Spleen (tissue), 7 donors: ENCODE data around the gene UBE2I.

ENCODE experiments used
- POLR2A ChIP-seq, 3 donors: fragments of 450-650 bp; IDR thresholded peaks; one replicate each; pipeline ENCODE4 v1.5.1; 2017; ENCODE audit warnings: antibody characterized with exemption in 3 of 3, mild to moderate bottlenecking in 1 of 3
- POLR2AphosphoS5 ChIP-seq, 3 donors: sonication (generic); formaldehyde crosslinking; IDR thresholded peaks; one replicate each; pipeline ENCODE4 v1.5.1; 2017; ENCODE audit warnings: antibody characterized with exemption in 3 of 3
- TF ChIP-seq, protein P1 (sequence below), 11 experiments: fragments of 200-600 bp in 7 of 11; fragments of 450-650 bp in 4 of 11; sonication (generic) in 4 of 11; IDR thresholded peaks in 8 of 11; conservative IDR thresholded peaks in 3 of 11; 1 replicate in 7 of 11; 2 replicates in 4 of 11; pipeline versions ENCODE4 v1.4.0 to v1.8.0; 2016 to 2021; ENCODE audit warnings: antibody characterized with exemption in 11 of 11, inconsistent platforms in 4 of 11, mild to moderate bottlenecking in 1 of 11
- donor health status: DM: no; HTN: no; CAD: no; lungs with moderate emphysema.
- donor health status: DM: no; HTN: no; CAD: no.
- donor health status: DM: no; HTN: no; CAD: no.

DNA sequence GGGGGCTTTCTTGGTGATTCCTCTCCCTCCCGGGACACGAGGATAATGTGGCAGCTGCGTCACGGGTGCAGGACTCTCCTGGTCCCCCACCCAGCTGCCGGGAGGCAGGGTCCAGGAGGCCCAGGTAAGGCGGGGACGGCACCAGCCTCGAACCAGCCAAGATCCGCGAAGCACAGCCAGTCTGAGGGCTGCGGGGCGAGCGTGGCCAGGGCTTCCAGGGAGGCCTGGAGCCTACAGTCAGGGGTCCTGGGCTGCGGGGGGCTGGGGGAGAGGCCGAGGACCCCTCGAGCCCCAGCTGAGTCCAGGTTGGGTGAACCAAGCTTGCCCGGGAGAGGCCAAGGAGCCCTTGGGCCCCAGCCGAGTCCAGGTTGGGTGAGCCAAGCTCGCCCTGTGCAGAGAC, 43.6 kb upstream of the UBE2I start:
- TF ChIP-seq POLR2AphosphoS5 (IDR thresholded peaks at IDR 0.05): no peak
- TF ChIP-seq, protein P1, sequence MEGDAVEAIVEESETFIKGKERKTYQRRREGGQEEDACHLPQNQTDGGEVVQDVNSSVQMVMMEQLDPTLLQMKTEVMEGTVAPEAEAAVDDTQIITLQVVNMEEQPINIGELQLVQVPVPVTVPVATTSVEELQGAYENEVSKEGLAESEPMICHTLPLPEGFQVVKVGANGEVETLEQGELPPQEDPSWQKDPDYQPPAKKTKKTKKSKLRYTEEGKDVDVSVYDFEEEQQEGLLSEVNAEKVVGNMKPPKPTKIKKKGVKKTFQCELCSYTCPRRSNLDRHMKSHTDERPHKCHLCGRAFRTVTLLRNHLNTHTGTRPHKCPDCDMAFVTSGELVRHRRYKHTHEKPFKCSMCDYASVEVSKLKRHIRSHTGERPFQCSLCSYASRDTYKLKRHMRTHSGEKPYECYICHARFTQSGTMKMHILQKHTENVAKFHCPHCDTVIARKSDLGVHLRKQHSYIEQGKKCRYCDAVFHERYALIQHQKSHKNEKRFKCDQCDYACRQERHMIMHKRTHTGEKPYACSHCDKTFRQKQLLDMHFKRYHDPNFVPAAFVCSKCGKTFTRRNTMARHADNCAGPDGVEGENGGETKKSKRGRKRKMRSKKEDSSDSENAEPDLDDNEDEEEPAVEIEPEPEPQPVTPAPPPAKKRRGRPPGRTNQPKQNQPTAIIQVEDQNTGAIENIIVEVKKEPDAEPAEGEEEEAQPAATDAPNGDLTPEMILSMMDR (IDR thresholded peaks at IDR 0.05 in 8 of 11, conservative IDR thresholded peaks at IDR 0.05 in 3 of 11): no peak
- TF ChIP-seq POLR2A (IDR thresholded peaks at IDR 0.05): no peak
